ENCODE measurements around the gene IQCE.

- TF ChIP-seq CTCF (IDR thresholded peaks at IDR 0.05; ENCODE audit: low read length): no peak
- no peak for TF ChIP-seq EZH2phosphoT487 (IDR thresholded peaks at IDR 0.05; ENCODE audit: low read length)
These were observed 74.2 kb downstream of the IQCE start for GRCh38 chr7:2632733-2633537.

Data from MM.1S (cell line).